A549 (cell line): ENCODE results near the gene NELFA.

Experiments
- EP300 ChIP-seq, 2 experiments: fragments of >200 bp; sonication (Bioruptor Twin); formaldehyde crosslinking; IDR thresholded peaks; 2 replicates in 1 of 2; 3 replicates in 1 of 2; pipeline ENCODE4 v1.6.1; 2016 to 2017
- HOXB13 ChIP-seq: fragments of 250-450 bp; sonication (Bioruptor Pico); IDR thresholded peaks from 2 replicates; pipeline ENCODE4 v1.5.0; 2020; ENCODE audit warnings: low read depth, mild to moderate bottlenecking, moderate library complexity
- NFE2L2 ChIP-seq: fragments of 150-350 bp; conservative IDR thresholded peaks from 2 replicates; pipeline ENCODE4 v1.6.1; 2014; ENCODE audit warnings: low read length

GRCh38 chr4:1961038-1961437 lies 47.7 kb downstream of the NELFA start:
- no peak for TF ChIP-seq HOXB13
- TF ChIP-seq EP300 (IDR thresholded peaks at IDR 0.05) = no peak
- TF ChIP-seq NFE2L2 = no peak
